Endothelial cell of umbilical vein (primary cell): ENCODE results near the gene SLF1. TPM values are rescaled to one million over a fixed set of nuclear protein-coding genes. Genes with fewer than 3 reads are reported as not detected.

ENCODE experiments used
- BruUV-seq: library from RNA; stranded (reverse); fragments of 400-500 nt; replicated peaks from 2 replicates; lab custom pipeline; 2021; lab: Mats Ljungman, UMichigan
- CTCF ChIA-PET: fragments of 300-600, 350-600 bp; sonication (Branson Sonifier 250); formaldehyde crosslinking; loops from one replicate; lab custom pipeline; 2021; ENCODE audit warnings: antibody characterized with exemption, inconsistent platforms; lab: Charles Lee
- POLR2A ChIA-PET: fragments of 300-600, 350-600 bp; sonication (Branson Sonifier 250); formaldehyde crosslinking; loops from one replicate; lab custom pipeline; 2021; ENCODE audit warnings: antibody characterized with exemption, inconsistent platforms; lab: Charles Lee
- DNase-seq: peaks from one replicate; pipeline ENCODE4 v3.0.0-alpha.2; 2011; ENCODE audit warnings: low read depth, low spot score
- FAIRE-seq: peaks from 2 replicates; lab custom pipeline; 2011; peaks lifted over from hg19 to GRCh38; lab: Jason Lieb, UNC
- H2AFZ ChIP-seq: 2 replicates; pipeline ENCODE4 v1.6.0; 2012; ENCODE audit warnings: low read depth, low read length, control low read depth, inconsistent platforms
- H3K27ac ChIP-seq: 2 replicates; pipeline ENCODE4 v1.5.1; 2011; ENCODE audit warnings: low read depth, mild to moderate bottlenecking, control low read depth, low read length, moderate library complexity; ENCODE audit not compliant: insufficient read depth
- H3K27me3 ChIP-seq, 2 experiments: 2 replicates each; pipeline versions ENCODE4 v1.6.0 to v1.6.1; 2011; ENCODE audit warnings: low read length in 2 of 2, mixed read lengths in 1 of 2; ENCODE audit not compliant: control insufficient read depth in 2 of 2, insufficient read depth in 2 of 2
- H3K36me3 ChIP-seq, 2 experiments: 2 replicates in 1 of 2; 3 replicates in 1 of 2; pipeline ENCODE4 v1.5.1; 2011; ENCODE audit warnings: low read length in 2 of 2, mild to moderate bottlenecking in 1 of 2, moderate library complexity in 1 of 2; ENCODE audit not compliant: control insufficient read depth in 2 of 2, insufficient read depth in 2 of 2; ENCODE audit errors: extremely low read depth in 1 of 2
- H3K4me1 ChIP-seq: 3 replicates; pipeline ENCODE4 v1.5.1; 2011; ENCODE audit warnings: mild to moderate bottlenecking, low read length; ENCODE audit not compliant: control insufficient read depth, insufficient read depth; ENCODE audit errors: extremely low read depth
- H3K4me2 ChIP-seq: 2 replicates; pipeline ENCODE4 v1.6.1; 2011; ENCODE audit warnings: low read length, control low read depth, mixed read lengths; ENCODE audit not compliant: insufficient read depth
- H3K4me3 ChIP-seq, 3 experiments: fragments of 200-600 bp in 1 of 3; sonication (generic), shearing (Covaris generic) in 1 of 3; replicated peaks in 1 of 3; 2 replicates each; pipeline ENCODE4 v1.5.1; 2011 to 2016; ENCODE audit warnings: control low read depth in 3 of 3, low read length in 3 of 3, mild to moderate bottlenecking in 2 of 3, inconsistent platforms in 1 of 3, low read depth in 1 of 3, moderate library complexity in 1 of 3; ENCODE audit not compliant: insufficient read depth in 1 of 3
- H3K79me2 ChIP-seq: 2 replicates; pipeline ENCODE4 v1.6.0; 2012; ENCODE audit warnings: low read length, inconsistent platforms; ENCODE audit not compliant: control insufficient read depth, insufficient read depth
- H3K9ac ChIP-seq: replicated peaks from 2 replicates; pipeline ENCODE3; 2011; ENCODE audit warnings: low read length, control low read depth; ENCODE audit not compliant: insufficient read depth; ENCODE audit errors: extremely low read depth
- H3K9me1 ChIP-seq: replicated peaks from 3 replicates; pipeline ENCODE4 v1.6.0; 2011; ENCODE audit warnings: mild to moderate bottlenecking, low read length; ENCODE audit not compliant: control insufficient read depth, insufficient read depth; ENCODE audit errors: extremely low read depth
- H3K9me3 ChIP-seq: replicated peaks from 2 replicates; pipeline ENCODE4 v1.5.1; 2012; ENCODE audit warnings: low read length, inconsistent platforms; ENCODE audit not compliant: control insufficient read depth, insufficient read depth
- H4K20me1 ChIP-seq: replicated peaks from 2 replicates; pipeline ENCODE3; 2011; ENCODE audit warnings: mild to moderate bottlenecking, low read length; ENCODE audit not compliant: control insufficient read depth, insufficient read depth; ENCODE audit errors: extremely low read depth
- EZH2 ChIP-seq: IDR thresholded peaks from 2 replicates; pipeline ENCODE4 v1.6.1; 2012; ENCODE audit warnings: borderline replicate concordance, low read depth, mild to moderate bottlenecking, moderate library complexity, low read length, inconsistent platforms; ENCODE audit not compliant: severe bottlenecking
- FOS ChIP-seq: IDR thresholded peaks from 2 replicates; pipeline ENCODE4 v1.6.1; 2011; ENCODE audit warnings: mild to moderate bottlenecking, low read length, moderate library complexity, borderline replicate concordance; ENCODE audit not compliant: insufficient read depth
- GATA2 ChIP-seq: IDR thresholded peaks from 2 replicates; pipeline ENCODE4 v1.7.0; 2011; ENCODE audit warnings: low read depth, mild to moderate bottlenecking, moderate library complexity, mixed read lengths, low read length; ENCODE audit not compliant: insufficient read length, insufficient read depth
- JUN ChIP-seq: IDR thresholded peaks from 2 replicates; pipeline ENCODE4 v1.6.1; 2011; ENCODE audit warnings: borderline replicate concordance, low read depth; ENCODE audit not compliant: insufficient read length, insufficient read depth
- MYC ChIP-seq: IDR thresholded peaks from one replicate; pipeline ENCODE4 v1.6.1; 2011; ENCODE audit warnings: mild to moderate bottlenecking, low read depth, low read length
- POLR2A ChIP-seq: IDR thresholded peaks from 2 replicates; pipeline ENCODE4 v1.6.1; 2012; ENCODE audit warnings: low read depth, mild to moderate bottlenecking, control low read depth, low read length
- POLR2AphosphoS5 ChIP-seq: IDR thresholded peaks from 2 replicates; pipeline ENCODE4 v1.6.1; 2012; ENCODE audit warnings: low read depth, mild to moderate bottlenecking, control low read depth, low read length, moderate library complexity; ENCODE audit not compliant: insufficient read depth
- dilution Hi-C: fragments of 300-500 bp; cut with MboI; formaldehyde crosslinking; loops from one replicate; pipeline ENCODE4 v1.15.0; 2019; ENCODE audit warnings: low sequenced_read_pairs; ENCODE audit not compliant: extremely low pct_ligation_motif_present
- intact Hi-C: fragments of 100-400 bp; cut with micrococcal nuclease; formaldehyde crosslinking; loops from one replicate; pipeline ENCODE4 v1.10.0; 2022
- polyA plus RNA-seq, 4 experiments: library from polyadenylated mRNA; depleted of rRNA in 3 of 4; stranded (reverse) in 3 of 4; unstranded in 1 of 4; fragments of >200 nt; gene quantifications; 2 replicates each; pipeline versions ENCODE4 v1.2.1 to v1.2.3, GENCODE V29; 2011 to 2012; ENCODE audit warnings: missing spikeins in 1 of 4
- total RNA-seq: library from RNA; stranded (reverse); gene quantifications from 2 replicates; pipeline ENCODE4 v1.2.3, GENCODE V29; 2021
- TF ChIP-seq, protein P1 (sequence below), 2 donors: IDR thresholded peaks; 1 replicate in 1 of 2; 2 replicates in 1 of 2; pipeline ENCODE4 v1.5.1; 2011; ENCODE audit warnings: low read length in 2 of 2, mild to moderate bottlenecking in 2 of 2, moderate library complexity in 2 of 2, control low read depth in 1 of 2, inconsistent platforms in 1 of 2, low read depth in 1 of 2; ENCODE audit not compliant: insufficient read depth in 1 of 2; ENCODE audit errors: extremely low read depth in 1 of 2
- TF ChIP-seq, protein P2 (sequence below): IDR thresholded peaks from 2 replicates; pipeline ENCODE4 v1.6.1; 2011; ENCODE audit not compliant: insufficient read depth, insufficient read length

Gene SLF1
- total and polyA plus RNA-seq, 2 donors (not counting 3 experiments of a cell fraction or from before 2014, with no cell fraction given): 1.4 to 8.5 TPM

DNA sequence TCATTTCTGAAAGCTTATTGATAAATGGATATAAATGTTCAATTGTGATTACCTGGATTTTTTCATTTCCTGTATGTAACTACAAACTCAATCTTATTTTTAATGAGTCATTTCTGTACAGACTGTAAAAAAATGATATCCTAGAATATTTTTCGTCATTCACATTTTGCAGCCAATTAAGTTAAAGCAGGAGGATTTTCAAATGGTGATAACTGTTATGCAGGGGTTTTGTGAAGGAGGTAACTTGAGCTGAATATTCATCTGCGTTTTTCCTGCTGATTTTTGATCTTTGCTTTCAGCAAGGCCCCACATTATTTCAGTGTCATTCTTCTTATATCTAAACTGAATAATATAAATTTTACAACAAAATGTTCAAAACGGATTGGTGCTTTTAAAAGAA, 74.1 kb downstream of the SLF1 start:
- Histone ChIP-seq H4K20me1 (no peaks in the 10 kb centered on the region), H3K36me3 (no peaks in the 10 kb centered on the region), H3K9me1 (no peaks in the 10 kb centered on the region), H3K79me2 (no peaks in the 10 kb centered on the region), H3K27me3 (no peaks in the 10 kb centered on the region), H3K9ac (no peak overlapping the region), H3K27ac (no peak overlapping the region), H2AFZ (no peak overlapping the region), H3K4me3 (no peak overlapping the region), H3K4me1 (peaks cover 15% of the 10 kb centered on the region), H3K4me2 (no peak overlapping the region), H3K9me3 (no peaks in the 10 kb centered on the region)
- TF ChIP-seq JUN: no peak
- TF ChIP-seq FOS: no peak
- TF ChIP-seq POLR2A: no peak
- TF ChIP-seq GATA2: no peak
- TF ChIP-seq, protein P1, sequence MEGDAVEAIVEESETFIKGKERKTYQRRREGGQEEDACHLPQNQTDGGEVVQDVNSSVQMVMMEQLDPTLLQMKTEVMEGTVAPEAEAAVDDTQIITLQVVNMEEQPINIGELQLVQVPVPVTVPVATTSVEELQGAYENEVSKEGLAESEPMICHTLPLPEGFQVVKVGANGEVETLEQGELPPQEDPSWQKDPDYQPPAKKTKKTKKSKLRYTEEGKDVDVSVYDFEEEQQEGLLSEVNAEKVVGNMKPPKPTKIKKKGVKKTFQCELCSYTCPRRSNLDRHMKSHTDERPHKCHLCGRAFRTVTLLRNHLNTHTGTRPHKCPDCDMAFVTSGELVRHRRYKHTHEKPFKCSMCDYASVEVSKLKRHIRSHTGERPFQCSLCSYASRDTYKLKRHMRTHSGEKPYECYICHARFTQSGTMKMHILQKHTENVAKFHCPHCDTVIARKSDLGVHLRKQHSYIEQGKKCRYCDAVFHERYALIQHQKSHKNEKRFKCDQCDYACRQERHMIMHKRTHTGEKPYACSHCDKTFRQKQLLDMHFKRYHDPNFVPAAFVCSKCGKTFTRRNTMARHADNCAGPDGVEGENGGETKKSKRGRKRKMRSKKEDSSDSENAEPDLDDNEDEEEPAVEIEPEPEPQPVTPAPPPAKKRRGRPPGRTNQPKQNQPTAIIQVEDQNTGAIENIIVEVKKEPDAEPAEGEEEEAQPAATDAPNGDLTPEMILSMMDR (IDR thresholded peaks at IDR 0.05; ENCODE audit: extremely low read depth in 1 of 2, insufficient read depth in 1 of 2, low read depth in 1 of 2, low read length in 2 of 2): no peak
- TF ChIP-seq POLR2AphosphoS5: no peak
- TF ChIP-seq EZH2: no peak
- TF ChIP-seq, protein P2, sequence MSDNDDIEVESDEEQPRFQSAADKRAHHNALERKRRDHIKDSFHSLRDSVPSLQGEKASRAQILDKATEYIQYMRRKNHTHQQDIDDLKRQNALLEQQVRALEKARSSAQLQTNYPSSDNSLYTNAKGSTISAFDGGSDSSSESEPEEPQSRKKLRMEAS: no peak
- TF ChIP-seq MYC: no peak
- no peak for DNase-seq
- dilution Hi-C loops (no loop called here), intact Hi-C loops (loop anchor here (5.0 kb wide), 1 partner anchor 580 kb away; a partner anchor contains a TSS)
- ChIA-PET CTCF (interaction anchor here (0.6 to 1.8 kb wide), 22 partner anchors 14 to 1783 kb away, joined by 3 to 30 read pairs (median 4); partner anchors contain the start of genes KIAA0825, NR2F1 and SLF1), POLR2A (no interaction called here)
- no TSS peak for BruUV-seq
- no peak for FAIRE-seq
